HG03060 (cell line): ENCODE results near the gene HOXB5.

Experiments used
- ATAC-seq: cut with Tn5 transposase; IDR thresholded peaks from one replicate; pipeline ENCODE4 v1.9.1; 2021; ENCODE audit warnings: low read depth, moderate number of reproducible peaks; ENCODE audit not compliant: unreplicated experiment

HOXB5 gene

DNA sequence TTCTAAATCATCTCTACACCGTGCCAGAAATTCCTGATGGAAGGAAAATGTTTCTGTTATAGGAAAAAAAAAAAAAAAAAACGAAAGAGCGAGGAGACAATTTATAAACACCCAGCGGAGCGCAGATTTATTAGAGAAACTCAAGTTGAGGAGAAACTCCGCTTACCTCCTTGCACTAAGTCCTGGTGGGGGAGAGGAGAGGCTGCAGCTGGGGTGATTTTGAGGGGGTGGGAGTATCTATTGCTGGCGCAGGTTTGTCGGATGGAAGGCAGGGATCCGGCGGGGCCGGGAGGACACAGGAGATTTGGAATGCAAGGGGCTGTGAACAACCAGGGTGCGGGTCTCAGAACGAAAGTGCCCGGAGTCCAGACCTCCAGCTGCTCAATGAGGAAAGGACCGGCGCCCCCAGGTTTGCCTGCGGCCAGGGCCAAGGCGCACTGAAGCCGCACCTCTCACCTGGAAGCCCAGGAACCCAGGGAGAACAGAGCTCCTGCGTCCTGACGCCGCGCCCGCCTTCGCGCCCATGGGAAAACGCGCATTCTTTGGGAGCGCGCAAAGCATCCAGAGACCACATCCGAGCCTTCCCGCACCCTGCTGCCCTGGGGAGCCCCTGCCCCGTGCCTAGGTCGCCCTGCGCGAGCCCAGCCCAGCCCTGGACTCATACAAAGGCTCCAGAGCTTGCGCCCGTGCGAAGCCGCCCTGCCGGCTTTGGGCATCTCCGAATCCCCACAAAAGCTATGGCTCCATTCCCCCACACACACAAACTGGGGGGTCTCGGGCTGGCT is 24.1 kb upstream of the HOXB5 start:
- no peak for ATAC-seq

DNA sequence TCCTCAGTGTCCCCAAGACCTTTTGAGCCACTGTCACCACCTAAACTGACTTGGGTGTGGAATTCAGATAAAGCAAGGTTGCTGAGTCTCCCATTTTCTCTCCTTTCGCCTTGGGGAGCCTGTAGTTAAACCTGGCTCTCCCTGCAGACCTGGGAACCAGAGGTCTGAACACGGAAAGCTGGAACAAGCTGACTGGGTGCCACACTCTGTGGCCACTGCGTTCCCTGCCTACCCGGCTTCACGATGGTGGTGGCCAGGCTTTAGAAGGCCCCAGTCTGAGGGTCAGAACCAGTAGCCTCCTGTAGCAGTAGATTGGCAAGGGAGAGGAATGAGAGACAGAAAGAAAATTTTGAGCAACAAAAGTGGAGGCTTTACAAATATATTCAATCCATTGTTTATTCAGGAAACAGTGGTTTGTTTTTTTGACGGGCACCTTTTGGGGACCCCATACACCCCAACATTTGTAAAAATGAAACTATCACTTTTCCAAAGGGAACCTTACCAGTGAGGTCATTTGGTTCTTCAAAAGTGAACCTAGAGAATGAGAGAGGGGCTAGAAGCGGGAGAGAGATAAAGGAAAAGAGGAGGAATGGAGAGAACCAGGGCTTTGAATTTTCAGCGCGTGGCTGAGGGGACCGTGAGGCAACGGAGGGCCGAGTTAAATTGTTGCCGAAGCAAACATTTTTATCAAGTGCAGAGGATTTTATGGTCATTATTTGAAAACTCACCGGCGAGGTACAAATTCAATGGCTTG is 23.3 kb upstream of the HOXB5 start:
- no peak for ATAC-seq

DNA sequence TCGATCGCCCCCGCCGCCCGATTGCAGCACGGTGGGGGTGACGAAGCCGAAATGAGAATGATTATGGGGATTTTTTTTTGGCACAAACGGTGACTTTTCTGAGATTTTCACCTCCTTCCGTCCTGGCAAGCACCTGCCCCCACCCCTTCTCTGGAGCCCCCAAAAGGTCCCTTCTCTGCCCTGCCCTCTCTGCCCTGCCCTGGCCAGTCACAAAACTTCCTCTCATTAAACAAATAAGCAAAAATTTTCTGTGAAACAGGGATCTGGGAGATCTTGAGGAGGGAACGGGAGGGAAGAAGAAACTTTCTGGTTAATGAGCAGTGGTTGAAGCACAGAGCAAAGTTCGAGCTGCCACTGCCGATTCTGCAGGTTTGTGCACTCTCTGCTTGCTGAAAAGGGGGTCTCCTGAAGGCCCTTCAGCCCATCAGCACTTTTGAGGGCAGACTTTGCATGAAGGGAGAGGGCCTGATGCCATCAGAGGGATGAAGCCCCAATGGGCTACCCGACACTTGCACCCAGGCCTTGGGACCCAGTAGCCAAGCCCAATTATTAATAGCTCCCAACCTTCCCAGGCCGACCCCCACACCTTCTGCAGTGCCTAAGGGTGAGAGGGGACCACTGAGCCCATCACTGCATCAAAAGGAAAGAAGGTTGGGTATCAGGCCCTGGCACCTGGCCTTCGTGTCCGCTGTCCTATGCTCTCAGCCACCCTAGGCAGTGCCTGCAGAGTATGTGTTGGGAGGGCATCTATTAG is 22.6 kb upstream of the HOXB5 start:
- no peak for ATAC-seq

DNA sequence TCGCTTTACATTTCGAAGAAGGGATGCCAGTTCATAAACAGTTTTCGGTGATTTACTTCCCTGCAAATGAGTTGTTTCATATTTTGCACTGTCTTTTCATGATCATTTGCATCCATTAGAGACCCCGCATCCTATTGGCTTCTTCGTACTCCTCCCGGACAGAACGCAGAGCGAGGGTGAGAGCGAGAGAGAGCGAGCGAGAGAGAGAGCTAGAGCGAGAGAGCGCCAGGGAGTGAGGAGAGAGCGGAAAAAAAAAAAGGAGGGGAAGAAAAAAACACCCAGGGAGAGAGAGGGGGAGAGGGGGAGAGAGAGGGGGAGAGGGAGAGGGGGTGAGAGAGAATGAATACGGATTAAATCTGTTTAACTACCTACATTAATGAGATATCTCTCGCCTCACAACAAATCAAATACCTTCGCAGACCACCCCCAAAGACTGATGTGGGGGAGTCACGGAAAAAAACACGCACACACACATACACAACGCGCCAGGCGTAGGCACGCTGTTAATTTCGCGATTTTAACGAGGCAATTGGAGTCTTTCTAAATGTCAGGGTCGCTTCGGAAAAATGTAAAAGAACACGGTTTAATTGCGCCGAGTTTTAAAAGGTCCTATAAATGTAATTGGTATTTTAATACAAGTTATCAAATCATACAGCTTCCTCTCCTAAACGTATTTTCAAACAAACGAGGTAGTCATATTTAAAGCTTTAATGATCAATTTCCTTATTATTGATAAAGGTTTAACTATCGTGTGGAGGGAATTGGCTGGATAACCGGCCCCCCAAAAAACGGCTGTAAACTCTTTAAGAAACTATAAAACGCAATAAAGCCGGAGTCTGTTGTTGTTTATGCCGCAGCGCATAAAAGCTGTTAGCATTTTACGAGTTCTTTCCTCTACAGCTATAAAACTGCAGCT is 21.7 kb upstream of the HOXB5 start, which contains the start of gene HOXB8:
TSS of gene HOXB8 (minus strand) at position 246 of the 916 bp plus-strand sequence. CDS start 588 bp downstream, outside the sequence.
- no peak for ATAC-seq

DNA sequence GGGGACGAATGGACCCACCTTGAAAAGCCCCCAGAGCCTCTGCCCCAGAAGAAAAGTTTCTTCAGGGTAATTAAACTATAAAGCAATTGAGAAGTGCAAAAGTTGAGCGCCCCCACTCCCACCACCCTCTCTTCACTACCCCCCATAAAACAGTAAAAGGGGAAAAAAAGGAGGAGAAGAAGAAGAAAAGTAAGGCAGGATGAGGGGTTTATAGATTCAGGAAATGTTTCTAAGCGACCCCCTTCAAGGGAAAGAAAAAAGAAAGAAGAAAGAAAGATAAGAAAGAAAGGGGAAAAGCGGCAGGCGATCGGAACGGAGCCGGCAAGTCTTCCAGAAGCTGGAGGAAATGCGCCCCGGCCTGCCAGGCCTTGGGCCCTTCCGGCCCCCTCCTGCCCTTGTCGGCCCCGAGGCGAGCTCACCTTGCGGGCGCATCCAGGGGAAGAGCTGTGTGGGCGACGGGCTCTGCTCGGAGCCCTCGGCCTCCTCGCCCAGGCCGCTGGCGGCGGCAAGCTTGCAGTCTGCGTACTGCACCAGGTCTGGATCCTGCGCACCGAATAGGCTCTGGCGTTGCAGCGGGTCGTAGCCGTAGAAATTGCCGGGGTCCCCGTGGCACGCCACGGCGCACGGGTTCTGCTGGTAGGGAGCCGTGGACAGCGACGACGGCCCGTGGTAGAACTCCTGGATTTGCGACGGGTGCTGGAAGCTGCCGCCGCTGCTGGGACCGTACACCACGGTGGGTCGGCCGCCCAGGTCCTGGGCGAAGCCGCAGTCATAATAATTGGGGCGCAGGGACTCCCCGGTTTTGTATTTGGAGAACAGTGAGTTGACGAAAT is 20.5 kb upstream of the HOXB5 start:
- ATAC-seq, result no peak

DNA sequence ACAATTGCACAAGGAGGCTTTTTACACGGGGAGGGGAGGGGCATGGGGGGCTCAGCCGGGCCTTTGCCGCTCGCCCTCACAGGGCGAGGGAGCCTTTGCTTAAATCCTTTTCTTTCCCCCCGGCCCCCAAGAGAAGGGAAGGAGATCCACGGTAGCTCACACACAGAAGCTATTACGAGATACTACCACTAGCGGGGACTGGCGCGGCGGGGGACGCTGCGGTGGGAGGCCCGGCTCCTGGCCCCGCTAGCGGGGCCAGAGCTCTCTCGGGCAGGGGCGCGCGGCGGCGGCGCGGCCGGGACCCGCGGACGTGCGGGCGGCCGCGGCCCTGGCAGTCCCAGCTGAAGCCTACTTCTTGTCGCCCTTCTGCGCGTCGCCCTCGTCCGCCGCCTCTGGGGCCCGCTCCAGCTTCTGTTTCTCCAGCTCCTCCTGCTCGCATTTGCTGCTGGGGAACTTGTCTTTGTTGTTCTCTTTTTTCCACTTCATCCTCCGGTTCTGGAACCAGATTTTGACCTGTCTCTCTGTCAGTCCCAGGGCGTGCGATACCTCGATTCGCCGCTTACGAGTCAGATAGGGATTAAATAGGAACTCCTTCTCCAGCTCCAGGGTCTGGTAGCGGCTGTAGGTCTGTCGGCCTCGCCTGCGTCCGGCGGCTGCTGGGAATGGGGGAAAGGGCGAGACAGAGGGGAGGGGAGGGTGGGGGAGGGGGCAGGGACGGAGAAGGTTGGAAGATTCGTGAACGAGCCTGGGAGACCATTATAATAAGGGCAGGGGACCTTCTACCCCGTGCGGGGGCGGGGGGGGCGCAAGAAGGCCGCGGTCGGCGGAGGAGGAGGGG is 19.5 kb upstream of the HOXB5 start:
- ATAC-seq, result no peak

DNA sequence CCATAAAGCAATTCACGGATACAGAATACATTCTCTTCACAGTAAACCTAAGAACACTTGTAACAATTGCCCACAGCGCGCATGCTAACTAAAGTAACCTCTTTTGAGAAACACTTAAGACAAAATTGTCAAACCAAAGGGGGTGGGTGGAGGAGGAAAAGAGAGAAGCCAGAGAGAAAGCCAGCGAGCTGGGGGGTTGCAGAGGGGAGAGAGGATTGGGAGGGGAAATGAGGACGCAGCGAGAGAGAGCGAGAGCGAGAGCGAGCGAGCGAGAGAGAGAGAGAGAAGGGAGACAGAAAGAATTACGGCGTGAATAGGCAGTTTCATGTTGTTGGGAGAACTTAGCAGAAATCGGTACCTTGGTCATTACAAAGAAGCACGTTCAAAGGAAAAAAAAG is 18.9 kb upstream of the HOXB5 start:
- ATAC-seq, result no peak

DNA sequence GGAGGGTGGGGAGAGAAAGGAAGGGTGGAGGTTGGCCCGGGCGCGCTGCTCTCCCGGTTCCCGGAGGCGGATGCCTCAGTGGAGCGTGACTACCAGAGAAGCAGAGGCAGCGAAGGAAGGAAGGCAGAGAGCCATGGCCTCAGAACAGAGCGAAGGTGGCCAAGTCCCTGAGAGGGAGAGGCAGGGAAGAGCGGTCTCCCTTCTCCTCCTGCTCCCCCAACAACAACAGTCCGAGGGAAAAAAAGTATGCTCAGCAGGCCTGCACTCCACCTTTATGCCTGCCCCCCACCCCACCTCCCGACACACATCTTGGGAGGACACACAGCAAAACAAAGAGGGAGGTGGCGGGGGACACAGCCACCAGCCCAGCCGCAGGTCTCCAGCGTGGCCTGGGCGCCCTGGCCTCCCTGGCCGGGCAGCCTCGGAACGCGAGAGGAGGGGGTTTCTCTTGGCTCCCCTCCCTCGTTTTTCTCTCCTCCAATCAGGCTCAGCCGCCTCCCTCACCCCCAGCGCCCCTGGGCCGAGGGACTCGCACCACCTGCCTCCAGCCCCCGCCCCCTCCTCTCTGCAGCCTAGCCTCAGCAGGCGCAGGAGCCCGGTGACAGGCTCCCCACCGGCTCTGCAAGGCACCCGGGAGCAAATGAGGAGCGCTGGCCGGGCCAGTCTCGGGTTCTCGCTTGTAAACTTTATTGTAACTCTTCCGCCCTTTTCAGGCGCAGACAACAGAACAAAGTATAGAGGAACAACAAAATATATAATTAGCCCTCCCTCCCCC is 18.3 kb upstream of the HOXB5 start:
- no peak for ATAC-seq

DNA sequence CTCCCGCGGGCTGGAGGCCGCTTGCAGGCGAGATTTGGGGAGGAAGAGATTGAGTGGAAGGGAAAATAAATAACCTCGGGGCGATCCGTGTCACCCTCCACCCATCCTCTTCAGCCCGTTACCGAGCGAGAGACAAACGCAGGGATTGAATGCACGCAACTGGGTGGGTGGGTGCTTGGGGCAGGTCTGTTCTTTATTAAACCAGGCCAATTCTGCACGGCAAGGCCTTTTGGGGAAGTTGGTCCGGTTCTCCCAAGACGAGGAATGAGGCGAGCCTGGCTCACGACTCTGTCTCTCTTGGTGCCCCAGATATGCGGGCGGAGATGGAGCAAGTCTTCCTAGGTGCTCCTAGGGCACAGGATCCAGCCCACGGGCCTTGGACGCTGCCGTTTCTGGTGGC is 17.6 kb upstream of the HOXB5 start:
- ATAC-seq, result no peak

DNA sequence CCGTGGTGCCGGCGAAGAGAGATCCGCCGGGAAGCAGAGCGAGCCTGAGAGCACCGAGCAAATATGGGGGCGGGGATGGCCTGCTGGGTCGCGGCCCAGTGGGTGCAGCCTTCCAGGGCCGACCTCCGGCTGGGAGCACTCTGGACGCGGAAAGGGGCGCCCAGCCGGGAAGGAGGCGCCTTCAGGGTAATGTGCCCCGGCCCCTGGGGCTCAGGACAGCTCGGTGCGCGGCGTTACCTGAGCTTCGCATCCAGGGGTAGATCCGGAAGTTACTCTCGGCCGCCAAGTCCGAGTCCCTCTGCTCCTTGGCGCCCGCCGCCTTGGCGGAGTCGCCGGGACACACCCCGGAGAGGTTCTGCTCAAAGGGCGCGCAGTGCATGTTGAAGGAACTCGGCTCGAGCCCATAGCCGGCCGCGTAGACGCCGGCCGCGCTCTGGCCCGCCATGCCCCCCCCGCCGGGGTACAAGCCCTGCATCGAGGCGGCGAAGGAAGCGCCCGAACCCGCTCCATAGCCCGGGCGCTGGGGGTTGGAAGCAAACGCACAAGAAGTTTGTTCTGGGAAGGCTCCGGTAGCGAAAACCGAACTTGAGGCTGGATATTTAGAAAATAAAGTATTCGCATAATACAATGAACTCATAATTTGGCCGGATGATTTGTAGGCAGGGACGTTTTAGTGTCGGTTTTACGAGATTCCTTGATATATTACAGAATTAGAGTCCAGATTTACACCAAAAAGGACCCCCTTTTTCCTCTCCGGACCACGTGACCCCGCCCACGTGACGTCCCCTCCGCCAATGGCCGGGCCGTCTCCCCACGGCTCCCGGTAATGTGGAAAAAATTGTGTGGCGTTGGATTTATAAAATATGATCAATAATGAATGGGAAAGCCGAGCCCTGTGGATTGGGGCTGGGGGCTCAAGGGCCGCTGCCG is 17.0 kb upstream of the HOXB5 start, which contains the start of gene HOXB7:
TSS of gene HOXB7 (minus strand) at position 736 of the 930 bp plus-strand sequence. CDS start at position 637, 99 bp downstream.
- no peak for ATAC-seq

DNA sequence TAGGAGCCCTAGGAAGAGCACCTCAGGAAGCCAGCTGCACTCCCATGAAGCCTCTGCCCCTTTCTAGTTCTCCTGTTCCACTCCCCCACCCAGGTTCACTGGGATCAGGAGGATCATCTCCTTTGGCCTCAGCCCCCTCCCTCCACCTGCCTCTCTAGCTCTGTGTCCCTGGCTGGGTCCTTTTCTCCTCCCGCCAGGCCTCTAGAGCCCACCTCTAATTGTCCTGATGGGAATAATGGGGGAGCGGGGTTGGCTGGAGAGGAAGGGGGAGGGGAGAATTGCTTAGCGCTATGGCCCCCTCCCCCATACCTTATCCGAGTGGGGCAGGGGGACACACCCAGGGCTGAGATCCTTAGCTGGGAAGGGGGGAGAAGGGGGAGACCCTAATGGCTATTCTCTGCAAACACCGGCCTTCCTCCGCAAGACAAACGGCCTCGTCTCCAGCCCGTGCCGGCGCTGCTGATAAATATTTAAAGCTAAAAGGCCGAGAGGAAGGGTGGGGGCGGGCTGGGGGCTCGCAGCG is 16.2 kb upstream of the HOXB5 start:
- no peak for ATAC-seq

DNA sequence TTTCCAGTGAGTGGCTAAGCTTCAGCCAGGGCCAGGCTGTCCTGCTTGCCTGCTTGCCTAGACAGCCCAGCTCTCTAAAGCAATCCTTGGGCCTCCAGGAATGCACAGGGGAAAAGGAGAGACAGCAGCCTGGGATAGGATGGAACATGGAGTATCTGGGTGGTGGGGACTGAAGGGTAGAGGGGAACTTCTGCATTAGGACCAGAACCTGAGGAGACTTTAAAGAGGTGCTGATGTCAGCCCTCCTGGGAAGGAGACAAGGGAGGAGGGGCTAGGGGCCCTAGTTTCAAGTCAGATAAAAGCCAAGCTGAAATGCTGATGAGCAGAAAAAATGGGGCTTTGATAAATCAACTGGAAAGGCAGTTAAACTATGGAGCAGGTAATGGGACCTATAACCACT is 15.5 kb upstream of the HOXB5 start:
- ATAC-seq, result no peak

DNA sequence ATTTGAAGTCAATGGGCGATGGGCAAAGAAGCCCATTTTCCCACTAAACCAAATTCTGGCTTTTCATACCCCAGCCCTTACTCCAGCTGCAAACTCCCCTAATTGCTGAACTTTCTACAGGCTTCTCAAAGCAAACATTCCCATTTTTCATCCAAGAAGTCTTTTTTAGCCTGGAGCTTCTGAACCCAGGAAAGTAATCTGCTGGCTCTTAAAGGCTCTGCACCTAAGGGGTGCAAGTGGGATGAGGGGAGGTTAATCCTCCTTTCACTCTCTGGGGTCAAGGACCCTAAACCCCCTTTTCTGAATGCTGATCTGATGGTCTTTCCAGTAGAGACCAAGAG is 14.9 kb upstream of the HOXB5 start:
- no peak for ATAC-seq

DNA sequence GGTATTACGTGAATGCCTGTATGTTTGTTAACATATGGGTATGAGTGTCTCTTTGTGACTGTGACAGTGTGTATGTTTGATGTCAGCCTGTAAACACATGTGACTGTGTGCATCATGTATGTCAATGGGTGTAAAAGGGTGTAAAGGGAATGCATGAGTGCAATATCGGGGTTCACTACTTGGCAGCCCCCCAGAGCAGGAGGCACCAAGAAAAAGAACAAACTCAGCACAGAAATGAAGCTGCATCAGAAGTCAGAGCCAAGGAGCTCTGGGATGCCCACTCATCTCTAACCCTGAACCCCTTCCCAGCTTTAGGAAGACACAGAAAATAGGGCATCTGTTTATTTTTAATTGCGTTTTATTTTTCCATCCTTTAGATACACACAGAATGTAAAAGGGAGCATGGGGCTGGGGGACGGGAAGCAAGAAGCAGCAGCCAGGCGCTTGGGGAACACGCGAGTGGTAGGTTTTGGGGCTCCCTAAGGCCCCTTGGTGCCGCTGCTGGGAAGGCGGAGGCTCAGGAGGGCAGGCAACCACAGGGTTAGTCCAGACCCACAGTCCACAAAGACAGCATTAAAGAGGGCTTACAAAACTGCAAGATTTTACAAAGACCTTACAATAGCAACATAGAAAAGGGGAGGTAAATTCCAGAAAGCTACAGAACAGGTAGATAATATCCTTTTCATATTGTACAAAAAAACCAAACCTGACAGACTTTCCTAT is 13.5 kb upstream of the HOXB5 start:
- ATAC-seq, result no peak

DNA sequence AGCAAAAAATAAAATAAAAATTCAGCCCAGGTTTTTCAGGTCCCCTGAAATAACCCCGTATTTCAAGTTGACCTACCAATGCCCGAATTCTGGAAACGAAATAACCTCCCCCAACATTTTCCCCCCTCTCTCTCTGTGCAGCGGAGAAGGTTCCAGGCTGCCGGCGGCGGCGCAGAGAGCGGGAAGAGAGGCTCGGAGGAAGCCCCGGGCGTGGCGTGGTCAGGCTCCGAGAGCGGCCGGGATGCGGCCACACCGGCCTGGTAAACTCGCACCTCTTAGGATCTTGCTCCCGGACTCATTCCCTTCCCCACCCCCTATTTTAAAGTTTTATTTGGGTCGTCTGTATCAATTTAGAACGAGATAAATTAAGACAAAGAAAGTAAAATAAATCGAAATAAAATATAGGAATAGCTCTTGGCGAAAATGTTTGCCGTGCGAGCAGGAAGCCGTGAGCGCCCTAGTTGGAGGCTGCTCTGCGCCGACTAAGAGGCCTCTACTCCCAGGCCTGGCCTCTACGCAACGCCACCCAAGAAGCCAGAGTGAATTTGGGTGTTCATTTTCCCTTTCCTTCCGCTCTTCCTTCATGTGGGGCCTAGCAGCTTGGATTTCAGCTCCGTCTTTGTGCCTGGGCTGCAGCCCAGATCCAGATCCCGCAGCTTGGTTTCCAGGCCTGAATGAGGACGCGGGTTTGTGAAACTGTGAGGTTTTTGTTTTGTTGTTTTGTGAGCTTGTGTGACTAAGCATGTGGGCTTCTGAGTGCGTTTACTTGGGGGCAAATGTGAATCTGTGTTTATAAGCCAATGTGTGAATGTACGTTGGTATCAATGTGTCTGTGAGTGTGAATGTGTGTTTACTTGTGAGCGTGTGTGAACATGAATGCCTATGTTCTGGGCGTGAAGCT is 12.7 kb upstream of the HOXB5 start:
- no peak for ATAC-seq
